ENCODE results near the gene AGBL1. TPM values are rescaled to one million over a fixed set of nuclear protein-coding genes. Genes with fewer than 3 reads are reported as not detected.

AGBL1 gene
- total RNA-seq, 1 donor from 2014 or later: not detected

DNA sequence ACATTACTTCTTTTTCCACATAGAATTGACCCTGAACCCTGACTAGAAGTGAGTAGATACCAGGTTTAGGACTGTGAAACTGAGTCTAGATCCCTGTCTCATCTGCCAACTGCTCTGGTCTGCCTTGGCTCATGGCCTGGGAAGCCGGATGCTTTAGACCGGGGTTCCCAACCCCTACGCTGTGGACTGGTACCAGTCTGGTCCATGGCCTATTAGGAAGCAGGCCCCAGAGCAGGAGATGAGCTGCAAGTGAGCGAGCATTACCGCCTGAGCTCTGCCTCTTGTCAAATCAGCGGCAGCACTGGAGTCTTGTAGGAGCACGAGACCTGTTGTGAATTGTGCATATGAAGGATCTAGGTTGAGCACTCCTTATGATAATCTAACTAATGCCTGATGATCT is 734.2 kb downstream of the AGBL1 start:
- Histone ChIP-seq H3K9me3 (ENCODE audit: insufficient read depth, low read depth, low read length) (no peaks in the 10 kb centered on the region), H3K27me3 (ENCODE audit: insufficient read depth, low read length) (peaks cover 3% of the 10 kb centered on the region), H3K4me3 (ENCODE audit: insufficient read depth, low read depth, low read length) (no peak overlapping the region), H3K4me2 (ENCODE audit: low read length) (no peak overlapping the region), H2AFZ (ENCODE audit: low read depth, low read length) (no peak overlapping the region), H3K79me2 (ENCODE audit: insufficient read depth, low read length) (no peaks in the 10 kb centered on the region), H3K27ac (ENCODE audit: low read depth, low read length) (no peak overlapping the region), H3K36me3 (ENCODE audit: insufficient read depth, low read length) (no peaks in the 10 kb centered on the region), H3K4me1 (ENCODE audit: insufficient read depth, low read length) (no peaks in the 10 kb centered on the region), H3K9ac (ENCODE audit: low read length) (no peak overlapping the region), H4K20me1 (ENCODE audit: insufficient read depth, low read length) (no peaks in the 10 kb centered on the region)
- peaks cover 14% of the 10 kb centered on the region for H3K27me3 Mint-ChIP-seq (ENCODE audit: low read depth, unreplicated experiment)
- H3K4me1 Mint-ChIP-seq (ENCODE audit: low read depth, unreplicated experiment): no peaks in the 10 kb centered on the region
- H3K9me3 Mint-ChIP-seq (ENCODE audit: unreplicated experiment): no peaks in the 10 kb centered on the region
- no peaks in the 10 kb centered on the region for H3K36me3 Mint-ChIP-seq (ENCODE audit: low read depth, unreplicated experiment)
- DNase-seq (ENCODE audit: low read depth) (no peak), FAIRE-seq (no peak)
- no peak overlapping the region for H3K27ac Mint-ChIP-seq (ENCODE audit: unreplicated experiment)
- TF ChIP-seq EZH2 (IDR thresholded peaks at IDR 0.05; ENCODE audit: insufficient read depth, low read length): no peak
- TF ChIP-seq, protein P1, sequence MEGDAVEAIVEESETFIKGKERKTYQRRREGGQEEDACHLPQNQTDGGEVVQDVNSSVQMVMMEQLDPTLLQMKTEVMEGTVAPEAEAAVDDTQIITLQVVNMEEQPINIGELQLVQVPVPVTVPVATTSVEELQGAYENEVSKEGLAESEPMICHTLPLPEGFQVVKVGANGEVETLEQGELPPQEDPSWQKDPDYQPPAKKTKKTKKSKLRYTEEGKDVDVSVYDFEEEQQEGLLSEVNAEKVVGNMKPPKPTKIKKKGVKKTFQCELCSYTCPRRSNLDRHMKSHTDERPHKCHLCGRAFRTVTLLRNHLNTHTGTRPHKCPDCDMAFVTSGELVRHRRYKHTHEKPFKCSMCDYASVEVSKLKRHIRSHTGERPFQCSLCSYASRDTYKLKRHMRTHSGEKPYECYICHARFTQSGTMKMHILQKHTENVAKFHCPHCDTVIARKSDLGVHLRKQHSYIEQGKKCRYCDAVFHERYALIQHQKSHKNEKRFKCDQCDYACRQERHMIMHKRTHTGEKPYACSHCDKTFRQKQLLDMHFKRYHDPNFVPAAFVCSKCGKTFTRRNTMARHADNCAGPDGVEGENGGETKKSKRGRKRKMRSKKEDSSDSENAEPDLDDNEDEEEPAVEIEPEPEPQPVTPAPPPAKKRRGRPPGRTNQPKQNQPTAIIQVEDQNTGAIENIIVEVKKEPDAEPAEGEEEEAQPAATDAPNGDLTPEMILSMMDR (IDR thresholded peaks at IDR 0.05; ENCODE audit: insufficient read depth, low read depth, low read length): no peak
- no peak overlapping the region for H3K4me3 Mint-ChIP-seq (ENCODE audit: unreplicated experiment)

DNA sequence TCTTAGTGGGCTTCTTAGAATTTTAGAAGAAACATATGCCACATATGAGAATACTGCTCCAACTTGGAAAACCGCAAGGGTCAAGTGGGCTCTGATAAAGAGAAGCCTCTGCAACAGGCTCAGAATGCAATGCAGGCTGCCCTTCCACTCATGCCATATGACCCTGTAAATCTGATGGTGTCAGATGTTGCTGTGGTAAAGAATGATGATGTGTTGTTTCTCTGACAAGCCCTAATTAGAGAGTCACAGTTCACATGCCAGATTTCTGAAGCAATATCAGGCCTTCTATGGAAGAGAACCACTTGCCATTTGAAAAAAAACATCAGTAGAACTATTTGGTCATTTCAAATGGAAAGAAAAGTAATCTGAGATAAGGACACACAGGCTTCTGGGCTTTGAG is 749.6 kb downstream of the AGBL1 start:
- H3K4me2 ChIP-seq (ENCODE audit: low read length): no peak overlapping the region
- H3K36me3 Mint-ChIP-seq (ENCODE audit: low read depth, unreplicated experiment): no peaks in the 10 kb centered on the region
- no peak overlapping the region for H3K27ac ChIP-seq (ENCODE audit: low read depth, low read length)
- H3K9me3 ChIP-seq (ENCODE audit: insufficient read depth, low read depth, low read length): no peaks in the 10 kb centered on the region
- no peak overlapping the region for H3K4me3 Mint-ChIP-seq (ENCODE audit: unreplicated experiment)
- no peaks in the 10 kb centered on the region for H3K27me3 ChIP-seq (ENCODE audit: insufficient read depth, low read length)
- H4K20me1 ChIP-seq (ENCODE audit: insufficient read depth, low read length): no peaks in the 10 kb centered on the region
- TF ChIP-seq EZH2 (IDR thresholded peaks at IDR 0.05; ENCODE audit: insufficient read depth, low read length): no peak
- TF ChIP-seq, protein P1 (IDR thresholded peaks at IDR 0.05; ENCODE audit: insufficient read depth, low read depth, low read length): no peak
- peaks cover 3% of the 10 kb centered on the region for H3K4me1 Mint-ChIP-seq (ENCODE audit: low read depth, unreplicated experiment)
- no peaks in the 10 kb centered on the region for H3K79me2 ChIP-seq (ENCODE audit: insufficient read depth, low read length)
- H2AFZ ChIP-seq (ENCODE audit: low read depth, low read length): no peak overlapping the region
- H3K36me3 ChIP-seq (ENCODE audit: insufficient read depth, low read length): no peaks in the 10 kb centered on the region
- no peaks in the 10 kb centered on the region for H3K9me3 Mint-ChIP-seq (ENCODE audit: unreplicated experiment)
- peak; percentile 3 for DNase-seq (ENCODE audit: low read depth)
- H3K4me1 ChIP-seq (ENCODE audit: insufficient read depth, low read length): no peaks in the 10 kb centered on the region
- no peak overlapping the region for H3K27ac Mint-ChIP-seq (ENCODE audit: unreplicated experiment)
- H3K4me3 ChIP-seq (ENCODE audit: insufficient read depth, low read depth, low read length): no peak overlapping the region
- no peaks in the 10 kb centered on the region for H3K27me3 Mint-ChIP-seq (ENCODE audit: low read depth, unreplicated experiment)
- H3K9ac ChIP-seq (ENCODE audit: low read length): no peak overlapping the region
- no peak for FAIRE-seq

DNA sequence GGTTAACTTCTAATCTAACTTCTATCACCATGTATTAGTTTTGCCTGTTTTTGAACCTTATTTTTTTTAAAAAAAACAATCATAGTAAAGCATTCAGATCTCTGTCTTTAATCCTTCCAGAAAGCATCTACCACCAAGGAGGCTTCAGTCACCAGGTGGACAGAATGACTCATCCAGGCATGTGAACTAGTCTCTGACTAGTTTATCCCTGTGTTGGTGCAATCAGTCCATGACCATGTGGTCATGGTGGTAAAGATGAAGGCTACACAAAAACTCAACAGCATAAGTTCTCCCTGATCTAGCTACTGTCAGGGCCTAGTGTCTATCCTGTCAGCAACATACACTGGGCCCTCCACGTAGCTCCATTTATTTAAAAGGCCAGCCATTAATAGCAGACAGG is 750.6 kb downstream of the AGBL1 start:
- Histone ChIP-seq H3K36me3 (ENCODE audit: insufficient read depth, low read length) (no peaks in the 10 kb centered on the region), H3K27me3 (ENCODE audit: insufficient read depth, low read length) (no peaks in the 10 kb centered on the region), H3K4me1 (ENCODE audit: insufficient read depth, low read length) (no peaks in the 10 kb centered on the region), H3K9me3 (ENCODE audit: insufficient read depth, low read depth, low read length) (no peaks in the 10 kb centered on the region), H3K4me3 (ENCODE audit: insufficient read depth, low read depth, low read length) (no peak overlapping the region), H4K20me1 (ENCODE audit: insufficient read depth, low read length) (no peaks in the 10 kb centered on the region), H3K27ac (ENCODE audit: low read depth, low read length) (no peak overlapping the region), H3K79me2 (ENCODE audit: insufficient read depth, low read length) (no peaks in the 10 kb centered on the region), H2AFZ (ENCODE audit: low read depth, low read length) (no peak overlapping the region), H3K4me2 (ENCODE audit: low read length) (no peak overlapping the region), H3K9ac (ENCODE audit: low read length) (no peak overlapping the region)
- FAIRE-seq (no peak), DNase-seq (ENCODE audit: low read depth) (peak; percentile 12)
- Mint-ChIP-seq H3K36me3 (ENCODE audit: low read depth, unreplicated experiment) (no peaks in the 10 kb centered on the region), H3K9me3 (ENCODE audit: unreplicated experiment) (no peaks in the 10 kb centered on the region), H3K27ac (ENCODE audit: unreplicated experiment) (no peak overlapping the region), H3K4me3 (ENCODE audit: unreplicated experiment) (no peak overlapping the region), H3K27me3 (ENCODE audit: low read depth, unreplicated experiment) (no peaks in the 10 kb centered on the region), H3K4me1 (ENCODE audit: low read depth, unreplicated experiment) (peaks cover 3% of the 10 kb centered on the region)
- TF ChIP-seq, protein P1 (IDR thresholded peaks at IDR 0.05; ENCODE audit: insufficient read depth, low read depth, low read length): no peak
- TF ChIP-seq EZH2 (IDR thresholded peaks at IDR 0.05; ENCODE audit: insufficient read depth, low read length): no peak
